Breast epithelium (tissue), 3 donors: ENCODE measurements around the gene ASZ1.

Source experiments
- CTCF ChIP-seq, 3 donors: fragments of 450-650 bp; IDR thresholded peaks; one replicate each; pipeline ENCODE4 v1.5.1; 2016 to 2017; ENCODE audit warnings: antibody characterized with exemption in 3 of 3, mild to moderate bottlenecking in 3 of 3, moderate library complexity in 3 of 3
- POLR2AphosphoS5 ChIP-seq, 3 donors: sonication (generic); formaldehyde crosslinking; IDR thresholded peaks; one replicate each; pipeline ENCODE4 v1.6.1; 2017; ENCODE audit warnings: antibody characterized with exemption in 3 of 3

DNA sequence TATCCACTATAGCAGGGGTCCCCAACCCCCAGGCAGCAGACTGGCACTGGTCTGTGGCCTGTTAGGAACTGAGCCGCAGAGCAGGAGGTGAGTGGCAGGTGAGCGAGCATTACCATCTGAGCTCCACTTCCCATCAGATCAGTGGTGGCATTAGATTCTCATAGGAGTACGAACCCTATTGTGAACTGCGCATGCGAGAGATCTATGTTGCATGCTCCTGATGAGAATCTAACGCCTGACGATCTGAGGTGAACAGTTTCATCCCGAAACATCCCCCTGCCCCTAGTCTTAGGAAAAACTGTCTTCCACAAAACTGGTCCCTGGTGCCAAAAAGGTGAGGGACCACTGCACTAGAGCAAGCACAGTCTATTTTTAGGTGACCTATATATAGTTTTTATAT, 23.6 kb downstream of the ASZ1 start:
- no peak for TF ChIP-seq CTCF (IDR thresholded peaks at IDR 0.05)
- TF ChIP-seq POLR2AphosphoS5 (IDR thresholded peaks at IDR 0.05), result no peak
